Right lobe of liver (tissue), 6 donors: ENCODE results near the gene PSMD1. TPM values are rescaled to one million over a fixed set of nuclear protein-coding genes. Genes with fewer than 3 reads are reported as not detected.

Experiments used
- ATAC-seq, 4 donors: fragments of 200-7000 bp; cut with Tn5 transposase; one replicate each; pipeline ENCODE4 v1.9.1; 2020; ENCODE audit warnings: mild to moderate bottlenecking in 4 of 4, moderate library complexity in 4 of 4
- DNase-seq, 3 donors: peaks; one replicate each; pipeline ENCODE4 v3.0.0-alpha.2; 2020
- H3K27ac ChIP-seq, 3 donors: fragments of 200-600 bp; one replicate each; pipeline ENCODE4 v1.8.0; 2022
- H3K27me3 ChIP-seq, 2 donors: fragments of 200-600 bp; one replicate each; pipeline ENCODE4 v1.8.0; 2022
- H3K36me3 ChIP-seq, 4 donors: fragments of 200-600 bp; sonication (generic) in 1 of 4; one replicate each; pipeline versions ENCODE4 v1.5.1 to v1.8.0; 2017 to 2022; ENCODE audit warnings: control low read depth in 1 of 4
- H3K4me1 ChIP-seq, 4 donors: fragments of 200-600 bp; sonication (generic) in 1 of 4; one replicate each; pipeline versions ENCODE4 v1.5.1 to v1.8.0; 2017 to 2022; ENCODE audit warnings: control low read depth in 1 of 4
- H3K4me3 ChIP-seq, 3 donors: fragments of 200-600 bp; one replicate each; pipeline ENCODE4 v1.8.0; 2022
- H3K9me3 ChIP-seq, 4 donors: fragments of 200-600 bp; sonication (generic) in 1 of 4; one replicate each; pipeline versions ENCODE4 v1.5.1 to v1.8.0; 2017 to 2022; ENCODE audit warnings: control low read depth in 1 of 4
- CTCF ChIP-seq, 4 donors: fragments of 200-600 bp in 3 of 4; fragments of 450-650 bp in 1 of 4; IDR thresholded peaks; one replicate each; pipeline versions ENCODE4 v1.5.1 to v1.8.0; 2016 to 2022; ENCODE audit warnings: antibody characterized with exemption in 4 of 4, mild to moderate bottlenecking in 2 of 4
- POLR2A ChIP-seq: fragments of 450-650 bp; IDR thresholded peaks from one replicate; pipeline ENCODE4 v1.6.1; 2017; ENCODE audit warnings: antibody characterized with exemption, mild to moderate bottlenecking
- WGBS: methylation state at CpG from one replicate; pipeline ENCODE4 v1.1.6; 2018; ENCODE audit warnings: low coverage, low lambda C conversion rate; ENCODE audit not compliant: insufficient coverage; ENCODE audit errors: missing lambda C conversion rate; 5-methylcytosine and 5-hydroxymethylcytosine counted together
- intact Hi-C, 2 donors: fragments of 100-400 bp; cut with DNase I; formaldehyde crosslinking; loops; one replicate each; pipeline versions ENCODE4 v1.11.2 to v1.14.1; 2022
- total RNA-seq, 6 experiments: library from RNA; depleted of rRNA in 2 of 6; stranded (reverse); fragments of >200 nt in 2 of 6; fragmentation: NEBNext Ultra II Directional in 3 of 6; extraction: Animal tissue kit (Norgen Biotek cat#: 25700) in 3 of 6; gene quantifications; one replicate each; pipeline versions ENCODE4 v1.1.0 to v1.2.4, GENCODE V29; 2016 to 2023
- donor health status: DM: no; HTN: yes; CAD: no.
- donor health status: DM: no; HTN: no; CAD: no.
- donor health status: DM: no; HTN: no; CAD: no.
- donor health status: DM: no; HTN: yes; CAD: no.
- donor health status: DM: no; HTN: yes; CAD: no.

PSMD1 gene
- total RNA-seq, 6 experiments from 2014 or later, result 46.4 to 62.3 (median 55.5) TPM

GRCh38 chr2:231039821-231040364 is 16.8 kb upstream of the PSMD1 start:
- Histone ChIP-seq H3K4me3 (peak overlapping the region in 2 of 3 donors; percentile 84 to 91), H3K36me3 (peaks cover 0 to 38% (median 8%) of the 10 kb centered on the region in 4 donors), H3K9me3 (no peaks in the 10 kb centered on the region), H3K4me1 (peaks cover 0 to 62% (median 15%) of the 10 kb centered on the region in 4 donors), H3K27ac (peak overlapping the region in 2 of 3 donors; percentile 46 to 89), H3K27me3 (no peaks in the 10 kb centered on the region)
- peak; percentile 71 to 81 (median 78) for ATAC-seq
- peak; percentile 43 for TF ChIP-seq POLR2A
- TF ChIP-seq CTCF (IDR thresholded peaks at IDR 0.05), result peak in 1 of 4 donors; percentile 13
- peak; percentile 63 to 90 (median 76) for DNase-seq
- intact Hi-C loops, result no loop called here
- WGBS, result 22% methylated on average over 8 of the region's 8 CpGs

DNA sequence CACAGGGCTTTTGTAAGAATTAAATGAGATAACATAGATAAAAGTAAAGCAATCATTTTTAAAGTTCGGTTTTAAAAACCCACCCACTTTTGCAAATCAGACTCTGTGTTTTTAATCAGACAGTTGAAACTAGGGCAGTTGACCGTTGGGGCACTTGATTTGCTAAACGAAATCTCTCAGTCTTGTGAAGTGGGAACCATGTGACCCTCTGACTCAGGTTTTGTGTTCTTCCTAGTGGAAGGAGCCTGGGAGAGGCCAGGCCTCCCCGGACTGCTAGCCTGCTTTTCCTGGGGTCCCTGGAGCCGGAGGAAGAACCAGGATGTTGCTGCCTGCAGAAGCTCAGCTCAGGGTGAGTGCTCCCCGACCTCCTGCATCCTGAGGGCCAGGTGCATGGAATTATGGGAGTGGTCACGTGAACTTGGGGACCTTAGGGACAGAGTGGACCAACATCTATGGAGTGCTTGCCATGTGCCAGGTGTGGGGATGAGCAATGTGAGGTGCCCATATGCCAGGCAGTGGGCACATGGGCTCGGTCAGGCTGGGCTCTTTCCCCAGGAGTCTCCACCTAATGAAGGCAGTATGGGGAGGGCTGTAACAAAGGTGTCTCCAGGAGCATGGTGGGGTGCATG is 15.5 kb upstream of the PSMD1 start:
- Histone ChIP-seq H3K36me3 (peaks cover 0 to 38% (median 9%) of the 10 kb centered on the region in 4 donors), H3K27me3 (no peaks in the 10 kb centered on the region), H3K9me3 (no peaks in the 10 kb centered on the region), H3K4me1 (peaks cover 0 to 62% (median 14%) of the 10 kb centered on the region in 4 donors), H3K27ac (peak overlapping the region in 2 of 3 donors; percentile 29 to 89), H3K4me3 (no peak overlapping the region)
- DNase-seq (no peak), ATAC-seq (no peak)
- no peak for TF ChIP-seq CTCF (IDR thresholded peaks at IDR 0.05)
- TF ChIP-seq POLR2A, result no peak
- intact Hi-C loops, result no loop called here
- WGBS, result 40% methylated on average over 6 of the region's 8 CpGs

DNA sequence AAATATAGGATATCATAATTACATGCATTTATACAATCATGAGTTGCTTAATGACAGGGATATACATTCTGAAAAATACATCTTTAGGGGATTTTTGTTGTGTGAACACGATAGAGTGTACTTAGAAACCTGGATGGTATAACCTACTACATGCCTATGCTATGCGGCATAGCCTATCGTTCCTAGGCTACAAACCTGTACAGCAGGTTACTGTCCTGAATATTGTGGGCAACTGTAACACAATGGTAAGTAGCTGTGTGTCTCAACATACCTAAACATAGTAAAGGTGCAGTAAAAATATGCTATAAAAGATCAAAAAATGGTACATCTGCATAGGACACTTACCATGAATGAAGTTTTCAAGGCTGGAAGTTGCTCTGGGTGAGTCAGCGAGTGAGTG is 12.9 kb upstream of the PSMD1 start:
- Histone ChIP-seq H3K4me1 (peaks cover 0 to 78% (median 26%) of the 10 kb centered on the region in 4 donors), H3K27me3 (no peaks in the 10 kb centered on the region), H3K36me3 (peaks cover 0 to 49% (median 12%) of the 10 kb centered on the region in 4 donors), H3K27ac (no peak overlapping the region), H3K9me3 (no peaks in the 10 kb centered on the region), H3K4me3 (no peak overlapping the region)
- intact Hi-C loops, result no loop called here
- ATAC-seq (no peak), DNase-seq (no peak)
- 91% methylated on average over 4 of the region's 4 CpGs for WGBS
- no peak for TF ChIP-seq CTCF (IDR thresholded peaks at IDR 0.05)
- TF ChIP-seq POLR2A, result no peak

GRCh38 chr2:231046916-231047273 is 9.8 kb upstream of the PSMD1 start:
- no peak for DNase-seq
- Histone ChIP-seq H3K4me1 (peaks cover 0 to 85% (median 34%) of the 10 kb centered on the region in 4 donors), H3K9me3 (no peaks in the 10 kb centered on the region), H3K27me3 (no peaks in the 10 kb centered on the region), H3K27ac (peak overlapping the region in 1 of 3 donors; percentile 36), H3K36me3 (peaks cover 0 to 39% (median 8%) of the 10 kb centered on the region in 4 donors), H3K4me3 (no peak overlapping the region)
- TF ChIP-seq POLR2A, result no peak
- no peak for TF ChIP-seq CTCF (IDR thresholded peaks at IDR 0.05)
- ATAC-seq, result no peak
- intact Hi-C loops, result no loop called here
- WGBS, result 67% methylated on average over 3 of the region's 5 CpGs
